Bronchial epithelial cell (primary cell): ENCODE data around the gene CRYGN. TPM values are rescaled to one million over a fixed set of nuclear protein-coding genes. Genes with fewer than 3 reads are reported as not detected.

Experiments
- DNase-seq: peaks from one replicate; pipeline ENCODE4 v3.0.0-alpha.2; 2010; ENCODE audit warnings: low read depth
- FAIRE-seq: peaks from 2 replicates; lab custom pipeline; 2011; peaks lifted over from hg19 to GRCh38; lab: Jason Lieb, UNC
- H3K27me3 ChIP-seq: 2 replicates; pipeline ENCODE4 v1.5.1; 2011; ENCODE audit warnings: low read length; ENCODE audit not compliant: control insufficient read depth, insufficient read depth
- H3K36me3 ChIP-seq: 2 replicates; pipeline ENCODE4 v1.5.1; 2011; ENCODE audit warnings: low read length; ENCODE audit not compliant: control insufficient read depth, insufficient read depth
- H3K4me3 ChIP-seq: 2 replicates; pipeline ENCODE4 v1.5.1; 2011; ENCODE audit warnings: mild to moderate bottlenecking, low read depth, low read length, control low read depth
- total RNA-seq: library from RNA; depleted of rRNA; stranded (reverse); fragments of >200 nt; gene quantifications from 2 replicates; pipeline ENCODE4 v1.2.1, GENCODE V29; 2014
- TF ChIP-seq, protein P1 (sequence below): IDR thresholded peaks from 2 replicates; pipeline ENCODE4 v1.5.1; 2011; ENCODE audit warnings: mild to moderate bottlenecking, moderate library complexity, low read length, control low read depth, inconsistent platforms; ENCODE audit not compliant: insufficient read depth, severe bottlenecking

Gene CRYGN
- total RNA-seq, 1 donor from 2014 or later: not detected

GRCh38 chr7:151448261-151449252 lies 8.6 kb upstream of the CRYGN start:
- FAIRE-seq: no peak

DNA sequence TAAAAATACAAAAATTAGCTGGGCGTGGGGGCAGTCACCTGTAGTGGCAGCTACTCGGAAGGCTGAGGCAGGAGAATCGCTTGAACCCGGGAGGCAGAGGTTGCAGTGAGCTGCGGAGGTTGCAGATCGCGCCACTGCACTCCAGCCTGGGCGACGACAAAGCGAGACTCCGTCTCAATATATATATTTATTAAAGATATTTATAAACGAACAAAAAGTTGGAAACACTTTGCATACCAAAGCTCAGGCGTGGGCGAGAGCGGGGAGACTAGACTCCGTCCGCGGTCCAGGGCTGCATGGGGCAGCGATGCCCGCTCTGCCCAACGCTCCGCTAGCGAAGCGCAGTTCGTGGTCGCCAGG lies 7.9 kb upstream of the CRYGN start:
- no peak for FAIRE-seq
- TF ChIP-seq, protein P1, sequence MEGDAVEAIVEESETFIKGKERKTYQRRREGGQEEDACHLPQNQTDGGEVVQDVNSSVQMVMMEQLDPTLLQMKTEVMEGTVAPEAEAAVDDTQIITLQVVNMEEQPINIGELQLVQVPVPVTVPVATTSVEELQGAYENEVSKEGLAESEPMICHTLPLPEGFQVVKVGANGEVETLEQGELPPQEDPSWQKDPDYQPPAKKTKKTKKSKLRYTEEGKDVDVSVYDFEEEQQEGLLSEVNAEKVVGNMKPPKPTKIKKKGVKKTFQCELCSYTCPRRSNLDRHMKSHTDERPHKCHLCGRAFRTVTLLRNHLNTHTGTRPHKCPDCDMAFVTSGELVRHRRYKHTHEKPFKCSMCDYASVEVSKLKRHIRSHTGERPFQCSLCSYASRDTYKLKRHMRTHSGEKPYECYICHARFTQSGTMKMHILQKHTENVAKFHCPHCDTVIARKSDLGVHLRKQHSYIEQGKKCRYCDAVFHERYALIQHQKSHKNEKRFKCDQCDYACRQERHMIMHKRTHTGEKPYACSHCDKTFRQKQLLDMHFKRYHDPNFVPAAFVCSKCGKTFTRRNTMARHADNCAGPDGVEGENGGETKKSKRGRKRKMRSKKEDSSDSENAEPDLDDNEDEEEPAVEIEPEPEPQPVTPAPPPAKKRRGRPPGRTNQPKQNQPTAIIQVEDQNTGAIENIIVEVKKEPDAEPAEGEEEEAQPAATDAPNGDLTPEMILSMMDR: no peak
- Histone ChIP-seq H3K36me3 (no peaks in the 10 kb centered on the region), H3K4me3 (peak overlapping the region; percentile 45), H3K27me3 (peaks cover 3% of the 10 kb centered on the region)
- no peak for DNase-seq

More at GRCh38 chr7:151448261-151449252, 8.6 kb upstream of the CRYGN start:
- Histone ChIP-seq H3K36me3 (no peaks in the 10 kb centered on the region), H3K4me3 (peak overlapping the region; percentile 45), H3K27me3 (peaks cover 3% of the 10 kb centered on the region)
- TF ChIP-seq, protein P1: peak; percentile 73
- DNase-seq: peak; percentile 22

DNA sequence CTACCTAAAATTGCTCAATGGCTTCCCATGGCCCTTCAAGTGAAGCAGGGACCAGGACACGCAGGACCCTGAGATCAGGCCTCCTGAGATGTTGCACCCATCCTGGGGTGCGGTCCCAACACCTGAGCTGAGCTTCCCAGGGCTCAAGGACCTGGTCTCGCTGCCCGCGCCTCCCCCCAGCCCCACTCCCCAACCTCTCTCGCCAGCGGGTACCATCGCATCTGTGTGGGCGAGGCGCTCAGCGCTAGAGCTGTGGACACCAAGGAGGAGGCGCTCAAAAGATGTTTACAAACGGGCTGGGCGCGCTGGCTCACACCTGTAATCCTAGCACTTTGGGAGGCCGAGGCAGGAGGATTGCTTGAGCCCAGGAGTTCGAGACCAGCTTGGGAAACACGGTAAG lies 7.4 kb upstream of the CRYGN start:
- H3K36me3 ChIP-seq: no peaks in the 10 kb centered on the region
- H3K4me3 ChIP-seq: no peak overlapping the region
- DNase-seq (no peak), FAIRE-seq (no peak)
- peaks cover 3% of the 10 kb centered on the region for H3K27me3 ChIP-seq
- TF ChIP-seq, protein P1: no peak

- DNase-seq (no peak), FAIRE-seq (no peak)
- TF ChIP-seq, protein P1: no peak
- H3K27me3 ChIP-seq: peaks cover 1% of the 10 kb centered on the region
- no peak overlapping the region for H3K4me3 ChIP-seq
- no peaks in the 10 kb centered on the region for H3K36me3 ChIP-seq
Measured at GRCh38 chr7:151446412-151446811, 6.5 kb upstream of the CRYGN start.

GRCh38 chr7:151444632-151445031 lies 4.7 kb upstream of the CRYGN start:
- H3K4me3 ChIP-seq: no peak overlapping the region
- no peaks in the 10 kb centered on the region for H3K36me3 ChIP-seq
- TF ChIP-seq, protein P1: no peak
- DNase-seq: no peak
- H3K27me3 ChIP-seq: peaks cover 3% of the 10 kb centered on the region
- FAIRE-seq: no peak
